ELF-1 (cell line): Measurements from ENCODE around the gene ZNF337.
A peak's percentile ranks its signal among the peaks of the same experiment; 100 is the strongest.
"Not testable (repeated sequence)": the region's sequence is repeated elsewhere in the genome, so short reads cannot be mapped to it uniquely, and the experiment has no call there.

Experiments
- DNase-seq: peaks from one replicate; pipeline ENCODE4 v3.0.0-alpha.2; 2016; ENCODE audit warnings: low read depth, low spot score

Gene ZNF337

GRCh38 chr20:25696371-25697131 lies at the start of gene ZNF337:
TSS of gene ZNF337 (minus strand) at chr20:25696853. CDS start at chr20:25686417, 10,436 bp downstream.
- peak; percentile 97 for DNase-seq

GRCh38 chr20:25745738-25746137 lies 49.1 kb upstream of the ZNF337 start:
- no peak for DNase-seq

GRCh38 chr20:25745100-25745499 lies 48.4 kb upstream of the ZNF337 start:
- DNase-seq = no peak

GRCh38 chr20:25744261-25744660 lies 47.6 kb upstream of the ZNF337 start:
- no peak for DNase-seq

- DNase-seq = no peak
Observed at GRCh38 chr20:25741088-25741487, 44.4 kb upstream of the ZNF337 start.

- DNase-seq = no peak
Observed at GRCh38 chr20:25739615-25740320, 43.1 kb upstream of the ZNF337 start.

- DNase-seq = no peak
Observed at GRCh38 chr20:25738198-25738597, 41.5 kb upstream of the ZNF337 start.

GRCh38 chr20:25733903-25734302 lies 37.2 kb upstream of the ZNF337 start:
- DNase-seq = no peak

- DNase-seq = no peak
Observed at GRCh38 chr20:25730862-25731261, 34.2 kb upstream of the ZNF337 start.

- no peak for DNase-seq
Observed at GRCh38 chr20:25726357-25726756, 29.7 kb upstream of the ZNF337 start.

GRCh38 chr20:25725639-25726038 lies 29.0 kb upstream of the ZNF337 start:
- DNase-seq = no peak

GRCh38 chr20:25723975-25724374 lies 27.3 kb upstream of the ZNF337 start:
- no peak for DNase-seq

- DNase-seq = no peak
Observed at GRCh38 chr20:25720285-25720684, 23.6 kb upstream of the ZNF337 start.

GRCh38 chr20:25718896-25719809 lies 22.5 kb upstream of the ZNF337 start:
- peak; percentile 42 for DNase-seq

GRCh38 chr20:25707695-25708094 lies 11.0 kb upstream of the ZNF337 start:
- DNase-seq = no peak

- DNase-seq = no peak
Observed at GRCh38 chr20:25706793-25707192, 10.1 kb upstream of the ZNF337 start.

GRCh38 chr20:25705830-25706351 lies 9.2 kb upstream of the ZNF337 start:
- DNase-seq = no peak

- DNase-seq = not testable (repeated sequence)
Observed at GRCh38 chr20:25704303-25704702, 7.7 kb upstream of the ZNF337 start.

GRCh38 chr20:25700835-25701234 lies 4.2 kb upstream of the ZNF337 start:
- not testable (repeated sequence) for DNase-seq

GRCh38 chr20:25699914-25700313 lies 3.3 kb upstream of the ZNF337 start:
- no peak for DNase-seq

GRCh38 chr20:25697132-25697446 lies 436 bp upstream of the ZNF337 start:
- DNase-seq = no peak
